GM10266 (cell line): ENCODE measurements around the gene FAM171A1.

ENCODE experiments used
- DNase-seq: peaks from one replicate; pipeline ENCODE4 v3.0.0; 2012; ENCODE audit errors: extremely low spot score
- TF ChIP-seq, protein P1 (sequence below): IDR thresholded peaks from 2 replicates; pipeline ENCODE4 v1.5.1; 2012; ENCODE audit warnings: mild to moderate bottlenecking, low read depth; ENCODE audit not compliant: control insufficient read depth, insufficient read depth; ENCODE audit errors: missing control alignments

Gene FAM171A1

DNA sequence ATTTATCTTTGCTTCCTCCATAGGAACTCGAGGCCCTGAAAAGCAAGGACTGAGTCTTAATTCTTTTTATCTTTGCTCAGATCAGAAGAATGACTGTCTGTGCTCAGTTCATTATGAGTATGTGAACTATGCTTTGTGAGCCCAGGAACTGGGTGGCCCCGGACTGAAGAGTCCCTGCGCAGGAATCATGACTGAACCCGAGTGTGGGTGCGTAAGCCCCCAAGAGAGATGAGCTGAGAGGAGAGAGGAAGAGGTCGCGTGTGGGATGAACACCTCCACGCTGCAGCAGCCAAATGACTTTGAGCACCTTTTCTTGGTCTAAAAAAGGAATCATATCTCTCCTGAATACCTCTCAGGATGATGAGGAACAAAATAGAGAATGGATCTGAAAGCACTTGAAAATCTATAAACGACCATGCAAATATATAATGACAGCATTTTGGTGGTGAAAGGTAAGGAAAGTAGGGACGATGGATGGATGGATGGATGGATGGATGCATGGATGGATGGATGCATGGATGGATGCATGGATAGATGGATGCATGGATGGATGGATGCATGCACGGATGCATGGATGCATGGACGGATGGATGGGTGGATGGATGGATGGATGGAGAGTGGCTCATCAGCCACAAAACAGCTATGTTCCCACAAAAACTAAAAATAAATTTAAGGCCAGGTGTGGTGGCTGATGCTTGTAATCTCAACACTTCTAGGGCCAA lies 19.8 kb downstream of the FAM171A1 start:
- no peak for DNase-seq
- TF ChIP-seq, protein P1, sequence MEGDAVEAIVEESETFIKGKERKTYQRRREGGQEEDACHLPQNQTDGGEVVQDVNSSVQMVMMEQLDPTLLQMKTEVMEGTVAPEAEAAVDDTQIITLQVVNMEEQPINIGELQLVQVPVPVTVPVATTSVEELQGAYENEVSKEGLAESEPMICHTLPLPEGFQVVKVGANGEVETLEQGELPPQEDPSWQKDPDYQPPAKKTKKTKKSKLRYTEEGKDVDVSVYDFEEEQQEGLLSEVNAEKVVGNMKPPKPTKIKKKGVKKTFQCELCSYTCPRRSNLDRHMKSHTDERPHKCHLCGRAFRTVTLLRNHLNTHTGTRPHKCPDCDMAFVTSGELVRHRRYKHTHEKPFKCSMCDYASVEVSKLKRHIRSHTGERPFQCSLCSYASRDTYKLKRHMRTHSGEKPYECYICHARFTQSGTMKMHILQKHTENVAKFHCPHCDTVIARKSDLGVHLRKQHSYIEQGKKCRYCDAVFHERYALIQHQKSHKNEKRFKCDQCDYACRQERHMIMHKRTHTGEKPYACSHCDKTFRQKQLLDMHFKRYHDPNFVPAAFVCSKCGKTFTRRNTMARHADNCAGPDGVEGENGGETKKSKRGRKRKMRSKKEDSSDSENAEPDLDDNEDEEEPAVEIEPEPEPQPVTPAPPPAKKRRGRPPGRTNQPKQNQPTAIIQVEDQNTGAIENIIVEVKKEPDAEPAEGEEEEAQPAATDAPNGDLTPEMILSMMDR = no peak

DNA sequence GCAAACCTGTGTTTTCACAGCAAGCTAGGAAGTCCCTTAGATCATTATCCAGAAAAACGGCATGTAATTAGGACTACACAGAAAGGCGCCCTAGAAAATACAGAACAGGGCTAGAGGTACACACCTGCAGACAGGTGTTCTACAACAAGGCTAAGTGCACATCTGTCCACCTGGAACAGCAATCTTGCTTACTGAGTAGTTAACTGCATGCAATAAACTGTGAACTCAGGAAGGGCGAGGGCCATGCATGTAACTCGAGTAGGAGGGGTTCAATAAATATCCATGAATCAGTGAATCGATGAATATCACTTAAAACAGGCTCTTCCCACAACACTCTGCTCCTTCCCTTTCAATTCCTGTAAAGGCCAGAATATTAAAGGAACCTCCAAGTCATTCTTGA lies 22.0 kb downstream of the FAM171A1 start:
- TF ChIP-seq, protein P1 = no peak
- no peak for DNase-seq

DNA sequence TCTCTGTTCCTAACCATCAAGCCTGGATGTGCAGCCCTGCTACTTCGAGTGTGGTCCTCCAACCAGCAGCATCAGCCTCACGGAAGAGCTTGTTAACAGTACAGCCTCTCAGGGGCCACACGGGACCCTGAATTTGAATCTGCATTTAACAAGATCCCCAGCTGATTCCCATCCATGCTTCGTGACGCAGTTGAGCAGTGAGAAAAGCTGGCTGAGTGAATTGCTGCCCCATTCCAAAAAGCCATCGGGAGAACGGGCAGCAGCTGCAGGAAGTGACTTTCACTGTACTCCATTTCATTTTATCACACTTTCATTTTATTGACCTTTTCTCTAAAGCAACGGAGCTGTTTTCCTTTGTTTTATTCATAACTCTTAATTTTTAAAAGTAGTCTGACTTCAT lies 22.5 kb downstream of the FAM171A1 start:
- DNase-seq = no peak
- TF ChIP-seq, protein P1 = no peak

DNA sequence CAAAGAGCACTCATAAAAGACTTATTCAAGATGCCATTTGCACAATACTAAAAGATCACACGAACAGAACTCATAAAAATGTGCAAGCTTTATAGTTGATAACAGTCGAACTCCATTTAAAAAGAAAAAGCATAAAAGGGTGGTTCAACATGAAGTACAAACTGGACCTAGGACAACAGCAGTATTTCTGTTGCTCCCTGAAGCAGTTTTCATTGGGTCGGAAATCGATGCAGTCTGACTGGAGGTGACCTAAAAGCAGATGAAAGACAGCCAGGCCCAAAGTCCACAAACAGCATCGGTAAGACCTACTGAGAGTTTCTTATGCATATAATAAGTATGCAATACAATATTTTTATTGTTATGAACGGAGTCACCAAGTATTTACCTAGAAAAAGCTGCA lies 23.9 kb downstream of the FAM171A1 start:
- no peak for DNase-seq
- TF ChIP-seq, protein P1 = no peak

DNA sequence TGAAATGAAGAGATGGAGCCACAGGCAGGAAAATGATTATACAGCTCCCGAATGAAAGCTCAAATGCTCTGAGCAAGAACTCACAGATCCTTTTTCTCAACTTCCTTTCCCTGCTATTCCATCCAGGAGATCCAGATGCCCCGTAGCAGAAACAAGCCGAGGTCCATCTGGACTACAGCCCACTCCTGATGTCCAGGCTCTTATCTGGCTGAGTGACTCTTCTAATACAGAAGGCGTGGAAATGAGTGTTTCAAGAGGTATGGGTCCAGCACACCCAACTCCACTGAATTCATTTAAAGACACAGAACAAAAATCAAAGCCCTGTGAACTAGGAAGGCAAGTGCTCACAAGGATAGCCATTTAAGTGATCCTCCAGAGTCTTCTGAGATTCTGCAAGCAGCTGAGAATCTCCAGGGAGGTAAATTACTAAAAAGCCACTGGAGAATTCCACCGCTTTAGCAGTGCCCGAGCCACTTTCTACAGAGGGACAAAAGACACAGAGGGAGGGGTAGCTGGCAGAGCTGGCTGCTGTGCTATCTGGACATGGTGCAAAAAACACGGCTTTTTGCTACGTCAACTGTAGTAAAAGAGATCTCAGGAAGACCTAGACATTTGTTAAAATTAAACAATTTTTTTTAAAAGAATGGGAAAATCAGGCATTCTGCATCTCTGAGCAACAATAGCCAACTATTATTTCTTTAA lies 24.5 kb downstream of the FAM171A1 start:
- no peak for DNase-seq

DNA sequence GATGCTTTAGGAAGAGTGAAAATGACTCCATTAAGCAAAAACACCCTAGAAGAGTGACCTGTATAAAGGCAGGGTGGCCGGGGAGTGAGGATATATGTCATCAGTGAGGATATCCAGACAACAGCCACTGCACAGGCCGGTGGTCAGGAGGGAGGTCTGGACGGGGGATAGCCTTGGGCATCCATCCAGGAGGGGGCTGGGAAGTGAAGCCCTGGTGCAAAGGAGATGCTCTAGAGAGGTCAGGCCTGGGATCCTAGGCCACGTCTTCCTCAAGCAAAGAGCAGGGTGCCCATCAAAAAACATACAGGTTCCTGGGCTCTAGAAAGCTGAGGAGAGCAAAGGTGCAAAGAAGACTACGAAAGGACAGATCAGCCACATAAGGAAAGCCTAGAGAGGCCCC lies 25.6 kb downstream of the FAM171A1 start:
- TF ChIP-seq, protein P1 = no peak
- no peak for DNase-seq

More for the DNA sequence above, 24.5 kb downstream of the FAM171A1 start:
- TF ChIP-seq, protein P1 = no peak

DNA sequence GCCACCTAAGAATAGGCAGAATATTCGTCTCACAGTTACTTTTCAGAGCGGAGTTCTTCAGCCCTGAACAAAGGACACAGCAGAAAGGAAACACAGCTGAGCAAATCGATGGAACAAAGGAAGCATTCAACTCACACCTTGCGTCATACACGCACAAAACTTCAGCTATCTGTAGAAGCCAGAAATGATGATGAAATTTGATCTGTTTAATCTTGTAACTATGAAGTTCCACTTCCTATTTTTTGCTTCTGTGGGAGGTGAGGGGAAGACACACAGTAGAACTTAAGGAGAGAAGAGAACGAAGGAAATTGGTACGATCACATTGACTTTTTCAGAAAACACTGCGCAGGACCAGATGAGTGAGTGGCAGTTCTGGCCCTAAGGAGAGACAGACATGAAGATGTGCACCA lies 26.2 kb downstream of the FAM171A1 start:
- TF ChIP-seq, protein P1 = no peak
- DNase-seq = no peak
